OCI-LY7 (cell line): ENCODE data around the gene GLYR1. TPM values are rescaled to one million over a fixed set of nuclear protein-coding genes. Genes with fewer than 3 reads are reported as not detected.

ENCODE experiments used
- BruUV-seq: library from RNA; stranded (reverse); fragments of 400-500 nt; replicated peaks from 2 replicates; lab custom pipeline; 2021; lab: Mats Ljungman, UMichigan
- CTCF ChIA-PET: fragments of 300-600 bp; sonication (Branson Sonifier 250); formaldehyde crosslinking; loops from one replicate; lab custom pipeline; 2022; ENCODE audit warnings: antibody characterized with exemption; ENCODE audit not compliant: unreplicated experiment; lab: Charles Lee
- POLR2A ChIA-PET: fragments of 300-600 bp; sonication (Branson Sonifier 250); formaldehyde crosslinking; loops from one replicate; lab custom pipeline; 2022; ENCODE audit warnings: antibody characterized with exemption; lab: Charles Lee
- DNase-seq: peaks from one replicate; pipeline ENCODE4 v3.0.0-alpha.2; 2015; ENCODE audit warnings: low spot score
- H2AFZ ChIP-seq: fragments of 200-600 bp; sonication (generic), shearing (Covaris generic); 2 replicates; pipeline ENCODE4 v1.6.1; 2014; ENCODE audit warnings: mild to moderate bottlenecking, antibody characterized with exemption, low read length, moderate library complexity
- H3K27ac ChIP-seq: fragments of 200-600 bp; sonication (generic); 2 replicates; pipeline ENCODE4 v1.5.1; 2014; ENCODE audit warnings: mixed run types, low read depth, mild to moderate bottlenecking, moderate library complexity, low read length, inconsistent platforms; ENCODE audit not compliant: poor library complexity, severe bottlenecking
- H3K36me3 ChIP-seq: fragments of 200-600 bp; sonication (generic); 2 replicates; pipeline ENCODE4 v1.6.1; 2014; ENCODE audit warnings: mild to moderate bottlenecking, antibody characterized with exemption, low read length, moderate library complexity, mixed read lengths; ENCODE audit not compliant: insufficient read depth
- H3K4me1 ChIP-seq: fragments of 200-600 bp; sonication (generic); 2 replicates; pipeline ENCODE4 v1.5.1; 2014; ENCODE audit warnings: mild to moderate bottlenecking, low read length; ENCODE audit not compliant: insufficient read depth, poor library complexity, severe bottlenecking
- H3K4me2 ChIP-seq: fragments of 200-600 bp; sonication (generic); 2 replicates; pipeline ENCODE4 v1.6.1; 2014; ENCODE audit warnings: mild to moderate bottlenecking, low read length
- H3K4me3 ChIP-seq: fragments of 200-600 bp; sonication (generic); 2 replicates; pipeline ENCODE4 v1.5.1; 2014; ENCODE audit warnings: mild to moderate bottlenecking, low read depth, low read length; ENCODE audit not compliant: poor library complexity, severe bottlenecking
- H3K79me2 ChIP-seq: fragments of 200-600 bp; sonication (generic); 2 replicates; pipeline ENCODE4 v1.6.1; 2016; ENCODE audit warnings: low read depth, mild to moderate bottlenecking, low read length, moderate library complexity, mixed read lengths; ENCODE audit not compliant: insufficient read depth
- H3K9me2 ChIP-seq: fragments of 200-600 bp; sonication (generic); 2 replicates; pipeline ENCODE4 v1.6.1; 2016; ENCODE audit warnings: mild to moderate bottlenecking, low read length, mixed read lengths; ENCODE audit not compliant: insufficient read depth
- H3K9me3 ChIP-seq: fragments of 200-600 bp; sonication (generic); 2 replicates; pipeline ENCODE4 v1.6.1; 2014; ENCODE audit warnings: mild to moderate bottlenecking, mixed run types, low read length, mixed read lengths
- H4K20me1 ChIP-seq: fragments of 200-600 bp; sonication (generic); 2 replicates; pipeline ENCODE4 v1.6.1; 2014; ENCODE audit warnings: mild to moderate bottlenecking, antibody characterized with exemption, low read length, moderate library complexity, mixed read lengths; ENCODE audit not compliant: insufficient read depth
- EZH2phosphoT487 ChIP-seq: fragments of 200-600 bp; sonication (generic); IDR thresholded peaks from 2 replicates; pipeline ENCODE4 v1.6.1; 2018; ENCODE audit warnings: low read depth, borderline replicate concordance, mild to moderate bottlenecking, mixed run types, antibody characterized with exemption, low read length, moderate library complexity, mixed read lengths
- intact Hi-C: fragments of 100-400 bp; cut with micrococcal nuclease; formaldehyde crosslinking; loops from one replicate; pipeline ENCODE4 v1.10.0; 2022; ENCODE audit not compliant: unreplicated experiment
- total RNA-seq, 2 experiments: library from RNA; depleted of rRNA in 1 of 2; stranded (reverse); fragments of >200 nt in 1 of 2; shearing (Covaris generic) in 1 of 2; gene quantifications; 2 replicates each; pipeline ENCODE4 v1.2.3, GENCODE V29; 2014 to 2022
- TF ChIP-seq, protein P1 (sequence below): fragments of 200-600 bp; sonication (generic); conservative IDR thresholded peaks from 2 replicates; pipeline ENCODE4 v1.5.1; 2014; ENCODE audit warnings: mild to moderate bottlenecking, antibody characterized with exemption, low read length, moderate library complexity, mixed read lengths

GLYR1 gene
- total RNA-seq, 2 experiments from 2014 or later = 48.4 to 113 TPM

DNA sequence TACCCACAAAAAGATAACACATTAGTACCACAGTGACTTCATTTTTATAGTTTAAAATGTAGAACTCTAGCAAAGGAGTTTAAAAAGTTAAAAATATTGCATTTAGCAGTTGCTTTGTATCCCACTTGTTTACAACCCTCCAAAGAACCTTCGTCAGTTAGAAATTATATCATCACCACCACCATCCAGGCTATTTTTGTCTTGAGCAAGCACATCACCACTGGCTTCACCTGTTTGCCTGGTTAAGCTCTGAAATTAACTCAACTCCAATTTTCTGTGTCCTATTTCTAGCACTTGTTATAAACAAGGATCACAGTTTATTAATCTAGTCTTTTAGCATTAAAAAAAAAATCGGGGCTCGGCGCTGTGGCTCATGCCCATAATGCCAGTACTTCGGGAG, 6.1 kb downstream of the GLYR1 start:
- H3K36me3 ChIP-seq = peaks cover 88% of the 10 kb centered on the region
- intact Hi-C loops = loop anchor here (10.0 kb wide), 1 partner anchor 416 kb away; the partner anchor contains the start of gene DNAJA3

DNA sequence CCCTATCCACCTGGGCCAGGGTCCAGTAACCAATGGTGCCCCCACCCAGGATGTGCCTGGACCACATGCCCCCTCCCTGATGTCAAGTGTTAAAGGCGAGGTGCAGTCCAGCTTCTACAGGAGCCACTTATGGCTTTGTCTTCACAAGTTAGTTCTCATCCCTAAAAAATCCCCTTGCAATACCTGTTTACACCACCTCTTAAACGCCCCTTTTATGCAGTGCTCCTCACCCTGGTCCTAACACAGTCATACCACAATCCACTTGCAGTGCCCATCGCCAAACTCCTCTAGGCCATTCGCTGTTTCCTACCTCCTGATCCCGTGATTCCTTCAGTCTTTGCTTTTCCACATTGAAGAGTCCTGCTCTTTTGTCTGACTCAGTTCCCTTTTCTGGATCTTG, 7.1 kb downstream of the GLYR1 start:
- 0 out of 2 replicates have a peak, but pooled peaks cover 4% of the 10 kb centered on the region for H4K20me1 ChIP-seq
- no peaks in the 10 kb centered on the region for H3K9me2 ChIP-seq
- BruUV-seq = no TSS peak
- ChIA-PET POLR2A (no interaction called here), CTCF (no interaction called here)
- TF ChIP-seq EZH2phosphoT487 = no peak
- TF ChIP-seq, protein P1, sequence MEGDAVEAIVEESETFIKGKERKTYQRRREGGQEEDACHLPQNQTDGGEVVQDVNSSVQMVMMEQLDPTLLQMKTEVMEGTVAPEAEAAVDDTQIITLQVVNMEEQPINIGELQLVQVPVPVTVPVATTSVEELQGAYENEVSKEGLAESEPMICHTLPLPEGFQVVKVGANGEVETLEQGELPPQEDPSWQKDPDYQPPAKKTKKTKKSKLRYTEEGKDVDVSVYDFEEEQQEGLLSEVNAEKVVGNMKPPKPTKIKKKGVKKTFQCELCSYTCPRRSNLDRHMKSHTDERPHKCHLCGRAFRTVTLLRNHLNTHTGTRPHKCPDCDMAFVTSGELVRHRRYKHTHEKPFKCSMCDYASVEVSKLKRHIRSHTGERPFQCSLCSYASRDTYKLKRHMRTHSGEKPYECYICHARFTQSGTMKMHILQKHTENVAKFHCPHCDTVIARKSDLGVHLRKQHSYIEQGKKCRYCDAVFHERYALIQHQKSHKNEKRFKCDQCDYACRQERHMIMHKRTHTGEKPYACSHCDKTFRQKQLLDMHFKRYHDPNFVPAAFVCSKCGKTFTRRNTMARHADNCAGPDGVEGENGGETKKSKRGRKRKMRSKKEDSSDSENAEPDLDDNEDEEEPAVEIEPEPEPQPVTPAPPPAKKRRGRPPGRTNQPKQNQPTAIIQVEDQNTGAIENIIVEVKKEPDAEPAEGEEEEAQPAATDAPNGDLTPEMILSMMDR = no peak
- H2AFZ ChIP-seq = no peak overlapping the region
- no peak overlapping the region for H3K27ac ChIP-seq
- DNase-seq = no peak
- H3K4me1 ChIP-seq = no peaks in the 10 kb centered on the region
- no peak overlapping the region for H3K4me3 ChIP-seq
- peaks cover 16% of the 10 kb centered on the region; the same call in 1 of the 2 replicates for H3K79me2 ChIP-seq
- intact Hi-C loops = loop anchor here (10.0 kb wide), 1 partner anchor 415 kb away; the partner anchor contains the start of gene DNAJA3
- no peak overlapping the region for H3K4me2 ChIP-seq
- H3K9me3 ChIP-seq = no peaks in the 10 kb centered on the region
- H3K36me3 ChIP-seq = peaks cover 93% of the 10 kb centered on the region

More for the DNA sequence above, 6.1 kb downstream of the GLYR1 start:
- no peak for TF ChIP-seq EZH2phosphoT487
- TF ChIP-seq, protein P1 = no peak
- no peak for DNase-seq
- Histone ChIP-seq H3K4me1 (peaks cover 7% of the 10 kb centered on the region), H3K9me3 (no peaks in the 10 kb centered on the region), H3K4me2 (no peak overlapping the region), H4K20me1 (peaks cover 10% of the 10 kb centered on the region; the same call in 1 of the 2 replicates), H2AFZ (no peak overlapping the region), H3K27ac (no peak overlapping the region), H3K79me2 (peaks cover 27% of the 10 kb centered on the region), H3K4me3 (no peak overlapping the region), H3K9me2 (no peaks in the 10 kb centered on the region)
- no TSS peak for BruUV-seq
- CTCF ChIA-PET = no interaction called here
- POLR2A ChIA-PET = interaction anchor here (0.6 kb wide), 1 partner anchor 11 kb away, joined by 3 read pairs; no protein-coding TSS in a partner anchor

DNA sequence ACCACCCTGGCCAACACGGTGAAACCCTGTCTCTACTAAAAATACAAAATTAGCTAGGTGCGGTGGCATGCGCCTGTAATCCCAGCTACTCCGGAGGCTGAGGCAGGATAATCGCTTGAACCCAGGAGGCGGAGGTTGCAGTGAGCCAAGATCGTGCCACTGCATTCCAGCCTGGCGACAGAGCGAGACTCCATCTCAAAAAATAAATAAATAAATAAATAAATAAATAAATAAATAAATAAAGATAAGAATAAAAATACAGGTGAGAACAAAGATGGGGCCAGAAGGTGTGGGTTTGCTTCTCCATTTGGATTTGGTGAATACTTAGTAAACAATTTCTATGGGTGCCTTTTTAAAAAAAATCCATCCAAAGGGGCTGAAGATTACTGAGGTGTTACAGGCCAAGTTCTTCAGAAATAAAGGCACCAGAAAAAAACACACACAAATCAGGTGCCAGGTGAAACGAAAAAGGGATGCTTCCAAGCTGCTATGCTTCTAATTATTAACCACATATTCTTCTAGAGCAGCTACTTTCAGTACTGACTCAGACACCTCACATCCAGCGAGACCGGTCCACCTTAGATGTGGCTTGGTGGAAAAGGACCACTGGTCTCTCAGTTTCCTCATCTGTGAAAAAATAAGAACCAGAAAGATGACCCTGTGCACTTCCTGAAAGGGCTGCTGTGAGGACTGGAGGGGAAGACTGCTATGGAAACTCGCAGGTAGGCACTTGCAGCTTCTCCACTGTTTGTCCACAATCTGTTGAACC, 9.2 kb downstream of the GLYR1 start:
- POLR2A ChIA-PET = interaction anchor here (0.6 kb wide), 1 partner anchor 223 kb away, joined by 3 read pairs; no protein-coding TSS in a partner anchor
- H2AFZ ChIP-seq = no peak overlapping the region

More for the DNA sequence above, 9.2 kb downstream of the GLYR1 start:
- CTCF ChIA-PET = no interaction called here
- BruUV-seq = no TSS peak
- Histone ChIP-seq H3K9me2 (no peaks in the 10 kb centered on the region), H3K4me3 (no peak overlapping the region), H3K4me2 (no peak overlapping the region), H3K27ac (no peak overlapping the region), H3K36me3 (peaks cover 93% of the 10 kb centered on the region), H3K9me3 (no peaks in the 10 kb centered on the region), H3K79me2 (no peaks in the 10 kb centered on the region; the same call in 1 of the 2 replicates), H4K20me1 (no peaks in the 10 kb centered on the region), H3K4me1 (no peaks in the 10 kb centered on the region)
- TF ChIP-seq EZH2phosphoT487 = no peak
- TF ChIP-seq, protein P1 = no peak
- no peak for DNase-seq
- intact Hi-C loops = no loop called here
